Adrenal gland (tissue), 5 donors: ENCODE data around the gene AGPAT3.

ENCODE experiments used
- CTCF ChIP-seq, 6 experiments: fragments of 450-650 bp in 4 of 6; fragments of 200-600 bp in 2 of 6; sonication (generic) in 1 of 6; IDR thresholded peaks; 1 replicate in 5 of 6; 2 replicates in 1 of 6; pipeline versions ENCODE4 v1.5.1 to v1.8.0; 2016 to 2021; ENCODE audit warnings: antibody characterized with exemption in 6 of 6, mild to moderate bottlenecking in 2 of 6, moderate library complexity in 1 of 6
- POLR2A ChIP-seq, 2 donors: fragments of 450-650 bp; IDR thresholded peaks; one replicate each; pipeline ENCODE4 v1.6.1; 2017; ENCODE audit warnings: antibody characterized with exemption in 2 of 2, mild to moderate bottlenecking in 2 of 2, moderate library complexity in 1 of 2
- donor health status: DM: no; HTN: no; CAD: no.

- no peak for TF ChIP-seq CTCF (IDR thresholded peaks at IDR 0.05)
- no peak for TF ChIP-seq POLR2A (IDR thresholded peaks at IDR 0.05)
Observed at GRCh38 chr21:43909741-43910400, 44.8 kb downstream of the AGPAT3 start.
